Measurements from ENCODE around the gene SNED1.

Gene SNED1

DNA sequence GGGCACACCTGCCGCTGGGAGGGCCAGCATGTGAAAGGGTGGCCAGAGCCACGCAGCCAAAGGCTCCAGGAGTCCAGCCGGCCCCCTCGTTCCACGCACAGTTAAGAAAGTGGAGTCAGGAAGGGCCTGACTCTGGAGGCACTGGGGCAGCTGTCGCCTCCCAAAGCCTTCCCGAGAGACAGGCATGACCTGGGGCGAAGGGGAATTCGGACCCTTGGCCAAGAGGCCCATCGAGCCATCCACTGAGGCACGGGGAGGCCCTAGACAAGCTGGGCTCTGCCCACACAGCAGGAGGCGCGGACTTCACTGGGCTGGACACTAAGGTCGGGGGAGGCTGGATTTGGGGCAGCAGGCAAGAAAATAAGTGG lies 38.5 kb upstream of the SNED1 start:
- no peak for DNase-seq (ENCODE audit: low read depth in 4 of 4, low spot score in 1 of 4)

DNA sequence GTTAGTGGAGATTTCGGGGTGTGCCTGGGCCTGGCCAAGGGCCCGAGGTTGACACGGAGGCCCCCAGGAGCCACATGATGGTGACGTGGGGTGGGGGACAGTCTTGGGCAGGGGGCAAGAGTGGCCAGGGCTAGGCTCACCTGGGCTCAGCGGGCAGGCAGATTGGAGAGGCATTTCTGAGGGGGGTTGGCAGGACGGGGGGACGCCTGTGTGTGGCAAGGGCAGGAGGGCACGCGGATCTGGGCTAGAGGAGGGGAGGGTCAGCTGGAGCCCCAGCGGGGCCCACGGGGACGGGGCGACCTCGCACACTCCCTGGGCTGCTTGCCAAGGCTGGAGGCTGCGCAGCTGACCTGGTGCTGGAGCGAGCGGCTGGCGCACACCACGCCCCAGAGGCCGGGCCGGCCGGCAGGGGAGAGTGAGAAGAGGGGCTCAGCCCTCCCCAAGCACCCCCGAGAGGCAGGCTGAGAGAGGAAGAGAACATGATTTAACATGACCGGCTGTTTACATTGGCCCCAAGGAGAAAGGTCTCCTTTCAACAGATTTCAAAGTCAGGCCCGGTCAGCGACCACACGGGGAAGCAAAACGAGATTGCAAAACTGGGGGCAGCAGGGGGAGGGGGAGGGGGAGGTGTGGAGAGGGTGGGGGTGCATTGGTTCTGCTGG lies 38.0 kb upstream of the SNED1 start:
- no peak for DNase-seq (ENCODE audit: low read depth in 4 of 4, low spot score in 1 of 4)

DNA sequence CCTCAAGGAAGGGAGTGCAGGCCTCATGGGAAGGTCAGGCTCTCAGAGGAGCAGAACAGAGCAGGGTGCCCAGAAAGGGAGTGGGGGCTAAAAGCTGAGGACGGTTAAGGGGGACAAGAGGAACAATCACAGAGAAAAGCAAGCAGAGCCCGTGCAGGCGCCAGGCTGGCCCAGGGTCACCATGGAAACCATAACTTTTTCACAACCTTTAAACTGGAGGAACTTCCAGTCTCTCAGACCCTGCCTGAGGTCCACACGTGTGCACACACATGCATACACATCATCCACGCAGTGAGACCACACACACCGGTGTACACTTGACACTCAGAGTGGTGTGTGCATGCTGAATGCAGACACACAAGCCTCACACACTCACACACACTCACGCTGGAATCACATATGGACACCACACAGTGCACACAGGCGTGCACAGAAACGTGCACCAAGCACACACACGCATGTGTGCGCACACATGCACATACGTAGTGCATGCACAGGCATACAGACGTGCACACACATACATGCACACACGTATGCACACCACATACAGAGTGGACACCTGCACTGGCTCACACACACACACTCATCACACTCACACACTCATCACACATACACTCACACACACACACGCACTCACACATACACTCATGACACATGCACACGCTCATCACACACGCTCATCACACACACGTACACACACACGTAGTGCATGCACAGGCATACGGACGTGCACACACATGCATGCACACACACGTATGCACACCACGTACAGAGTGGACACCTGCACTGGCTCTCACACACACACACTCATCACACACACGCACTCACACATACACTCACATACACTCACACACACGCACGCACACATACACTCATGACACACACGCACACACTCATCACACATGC lies 37.2 kb upstream of the SNED1 start:
- no peak for DNase-seq (ENCODE audit: low read depth in 4 of 4, low spot score in 1 of 4)

DNA sequence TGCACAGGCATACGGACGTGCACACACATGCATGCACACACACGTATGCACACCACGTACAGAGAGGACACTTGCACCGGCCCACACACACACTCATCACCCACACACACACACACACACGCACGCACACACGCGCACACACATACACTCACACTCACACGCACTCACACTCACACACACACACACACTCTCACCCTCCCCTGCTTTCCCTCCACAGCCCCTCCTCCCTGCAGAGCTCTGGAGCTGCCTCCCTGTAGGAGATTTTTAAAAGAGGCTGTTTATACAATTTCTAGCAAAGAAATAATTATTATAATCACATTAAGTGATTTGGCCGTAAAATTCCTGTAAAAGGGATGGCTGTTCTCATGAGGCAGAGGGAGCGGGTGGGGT lies 36.5 kb upstream of the SNED1 start:
- no peak for DNase-seq (ENCODE audit: low read depth in 4 of 4, low spot score in 1 of 4)

DNA sequence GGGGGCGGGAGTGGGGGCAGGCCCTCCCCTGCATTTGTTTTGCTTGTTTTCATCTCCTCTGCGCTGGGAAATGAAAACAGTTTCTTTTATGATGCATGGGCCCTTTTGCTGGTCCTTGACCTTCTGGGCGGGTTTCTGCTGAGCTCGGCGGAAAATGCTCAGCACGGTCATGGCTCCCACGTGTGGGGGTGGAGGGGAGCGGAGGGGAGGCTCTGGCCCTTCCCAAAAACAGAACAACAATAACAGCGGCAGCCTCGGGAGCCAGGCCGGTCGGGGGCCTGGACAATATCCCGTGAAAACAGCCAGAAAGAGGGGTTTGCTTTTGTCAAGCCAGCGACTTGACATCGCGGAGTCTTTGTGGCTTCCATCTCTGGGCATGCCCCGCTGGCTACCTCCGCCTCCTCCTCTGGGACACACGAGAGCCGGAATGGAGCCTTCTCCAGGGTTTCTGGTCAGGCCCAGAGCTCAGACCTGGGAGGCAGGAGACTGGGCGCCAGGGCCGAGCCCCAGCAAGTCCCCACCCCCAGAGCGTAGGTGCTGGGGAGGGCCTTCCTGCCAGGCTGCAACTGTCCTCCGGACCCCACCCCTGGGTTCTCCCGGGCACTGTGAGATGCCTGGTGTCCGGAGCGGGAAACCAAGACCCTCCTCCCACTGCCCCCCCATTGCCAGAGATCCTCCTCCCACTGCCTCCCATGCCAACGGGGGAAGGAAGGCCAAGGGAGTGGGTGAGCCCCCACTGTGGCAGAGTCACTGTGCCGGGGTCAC lies 35.9 kb upstream of the SNED1 start:
- DNase-seq (ENCODE audit: low read depth in 4 of 4, low spot score in 1 of 4), result no peak

DNA sequence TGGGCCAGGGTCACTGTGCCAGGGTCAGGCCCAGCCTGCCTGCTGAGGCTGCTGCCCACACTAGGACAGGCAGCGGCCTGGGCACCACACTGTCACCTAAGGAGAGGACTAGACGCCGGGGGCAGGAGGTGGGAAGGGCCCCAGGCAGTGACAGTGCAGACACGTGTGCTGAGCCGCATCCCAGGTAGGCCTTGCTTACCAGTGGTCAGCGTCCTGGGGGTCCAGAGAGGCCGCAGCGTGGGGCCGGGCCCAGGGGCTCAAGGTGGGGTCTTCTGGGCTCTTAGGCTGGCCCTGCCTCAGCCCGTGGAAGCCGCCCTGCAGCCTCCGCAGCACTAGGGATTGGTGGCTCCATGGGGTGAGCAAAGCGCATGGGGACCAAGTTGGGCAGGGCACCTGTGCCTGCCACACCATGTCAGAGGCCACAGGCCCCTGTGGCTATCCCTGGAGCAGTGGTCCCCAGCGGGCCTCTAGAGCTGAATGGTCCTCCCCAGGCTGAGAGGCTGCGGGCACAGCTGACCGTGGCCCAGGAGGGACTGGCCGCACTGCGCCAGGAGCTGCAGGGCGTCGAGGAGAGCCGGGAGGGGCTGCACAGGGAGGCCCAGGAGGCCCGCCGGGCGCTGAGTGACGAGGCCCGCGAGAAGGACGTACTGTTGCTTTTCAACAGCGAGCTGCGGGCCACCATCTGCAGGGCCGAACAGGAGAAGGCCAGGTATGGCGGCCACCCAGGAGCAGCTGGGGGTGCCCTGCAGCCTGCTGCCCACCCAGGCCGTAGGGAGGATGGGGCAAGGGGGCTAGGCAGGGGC lies 35.2 kb upstream of the SNED1 start:
- no peak for DNase-seq (ENCODE audit: low read depth in 4 of 4, low spot score in 1 of 4)

DNA sequence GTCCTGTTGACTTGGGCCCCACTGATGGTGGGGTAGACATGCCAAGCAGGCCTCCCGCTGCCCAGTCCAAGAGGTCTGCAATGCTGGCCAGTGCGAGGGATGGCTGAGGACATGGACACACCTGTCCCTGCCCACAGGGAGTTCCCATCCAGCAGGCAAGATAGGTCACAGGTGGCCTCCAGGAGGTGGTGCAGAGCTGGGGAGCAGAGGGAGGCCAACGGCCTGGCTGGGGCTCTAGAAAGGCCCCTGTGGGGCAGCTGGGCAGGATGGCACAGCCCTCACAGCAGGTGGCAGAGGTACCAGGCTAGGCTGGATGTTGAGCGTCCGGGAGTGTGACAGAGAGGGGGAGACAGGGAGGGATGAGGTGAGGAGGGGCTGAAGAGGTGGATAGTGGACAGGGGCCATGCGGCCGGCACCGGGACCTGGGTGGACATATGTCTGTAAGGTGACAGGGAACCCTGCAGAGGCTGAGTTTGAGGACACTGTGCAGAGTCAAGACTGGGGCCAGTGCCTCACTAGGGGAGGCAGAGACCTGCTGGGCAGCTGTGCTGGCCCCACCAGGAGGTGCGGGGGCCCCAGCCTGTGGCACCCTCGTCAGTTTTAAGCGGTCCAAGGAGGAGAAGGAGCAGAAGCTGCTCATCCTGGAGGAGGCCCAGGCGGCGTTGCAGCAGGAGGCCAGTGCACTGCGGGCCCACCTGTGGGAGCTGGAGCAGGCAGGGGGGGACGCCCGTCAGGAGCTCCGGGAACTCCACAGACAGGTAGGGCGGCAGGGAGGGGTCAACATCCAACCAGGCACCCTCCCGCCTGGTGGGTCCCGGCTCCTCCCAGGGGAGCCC lies 34.3 kb upstream of the SNED1 start:
- no peak for DNase-seq (ENCODE audit: low read depth in 4 of 4, low spot score in 1 of 4)

DNA sequence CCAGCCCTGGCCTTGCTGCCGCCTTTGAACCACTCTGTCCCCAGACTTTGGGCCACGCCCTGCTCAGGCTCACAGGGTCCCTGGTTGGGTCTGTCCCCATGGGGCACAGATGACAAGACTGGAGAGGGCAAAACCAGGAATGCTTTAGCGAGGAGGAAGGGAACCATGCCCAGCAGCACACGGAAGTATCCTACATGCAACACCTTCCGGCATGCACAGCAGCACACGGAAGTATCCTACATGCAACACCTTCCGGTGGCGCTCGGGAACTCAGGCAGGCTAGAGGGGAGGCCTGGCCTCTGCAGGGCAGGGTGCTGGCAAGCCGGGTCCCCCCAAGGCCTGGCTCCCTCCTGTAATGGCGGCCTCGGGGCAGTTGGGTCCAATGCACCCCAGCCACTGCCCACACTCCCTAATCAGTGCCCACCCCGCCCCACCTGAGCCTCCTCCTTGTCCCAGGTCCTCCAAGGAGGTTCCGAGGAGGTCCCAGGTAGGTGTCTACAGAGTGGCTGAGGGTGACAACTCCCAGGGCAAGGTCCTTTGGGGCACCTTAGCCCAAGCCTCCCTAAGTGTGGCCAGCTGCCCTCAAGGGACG lies 33.6 kb upstream of the SNED1 start:
- no peak for DNase-seq (ENCODE audit: low read depth in 4 of 4, low spot score in 1 of 4)

DNA sequence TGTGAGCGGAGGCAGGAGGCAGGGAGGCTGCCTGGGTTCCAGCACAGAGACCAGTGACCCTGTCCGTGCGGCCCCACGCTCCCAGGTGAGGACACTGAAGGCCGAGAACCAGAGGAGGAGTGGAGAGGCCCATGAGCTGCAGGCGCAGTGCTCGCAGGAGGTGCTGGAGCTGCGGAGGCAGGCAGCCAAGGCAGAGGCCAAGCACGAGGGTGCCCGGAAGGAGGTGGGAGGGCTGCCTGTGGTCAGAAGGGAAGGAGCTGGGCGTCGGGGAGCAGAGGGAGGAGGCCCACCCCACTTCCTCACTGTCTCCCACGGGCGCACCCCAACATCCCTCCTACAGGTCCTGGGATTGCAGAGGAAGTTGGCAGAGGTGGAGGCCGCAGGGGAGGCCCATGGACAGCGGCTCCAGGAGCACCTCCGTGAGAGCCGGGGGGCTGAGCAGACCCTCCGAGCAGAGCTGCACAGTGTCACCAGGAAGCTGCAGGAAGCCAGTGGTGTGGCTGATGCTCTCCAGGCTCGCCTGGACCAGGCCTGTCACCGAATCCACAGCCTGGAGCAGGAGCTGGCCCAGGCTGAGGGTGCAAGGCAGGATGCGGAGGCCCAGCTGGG lies 33.0 kb upstream of the SNED1 start:
- no peak for DNase-seq (ENCODE audit: low read depth in 4 of 4, low spot score in 1 of 4)

DNA sequence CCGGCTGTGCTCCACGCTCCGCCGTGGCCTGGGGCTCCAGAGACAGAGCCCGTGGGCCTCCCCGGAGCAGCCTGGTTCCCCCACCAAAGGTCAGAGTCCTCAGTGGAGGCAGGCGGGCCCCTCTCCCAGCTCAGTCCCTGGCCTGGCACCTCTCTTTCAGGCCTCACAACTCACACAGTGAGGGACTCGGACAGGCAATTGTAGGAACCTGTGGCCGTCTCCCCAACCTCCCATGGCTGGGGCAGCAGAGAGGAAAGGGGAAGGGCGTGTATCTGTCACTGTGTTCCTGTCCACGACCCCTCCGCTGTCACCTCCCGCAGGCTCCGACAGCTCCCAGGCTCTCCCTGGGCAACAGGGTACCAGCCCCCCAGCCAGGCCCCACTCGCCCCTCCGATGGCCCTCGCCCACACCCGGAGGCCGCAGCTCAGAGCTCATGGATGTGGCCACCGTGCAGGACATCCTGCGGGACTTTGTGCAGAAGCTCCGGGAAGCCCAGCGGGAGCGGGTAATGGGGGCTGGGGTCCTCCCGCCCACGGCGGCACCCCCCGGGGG lies 32.4 kb upstream of the SNED1 start:
- no peak for DNase-seq (ENCODE audit: low read depth in 4 of 4, low spot score in 1 of 4)

DNA sequence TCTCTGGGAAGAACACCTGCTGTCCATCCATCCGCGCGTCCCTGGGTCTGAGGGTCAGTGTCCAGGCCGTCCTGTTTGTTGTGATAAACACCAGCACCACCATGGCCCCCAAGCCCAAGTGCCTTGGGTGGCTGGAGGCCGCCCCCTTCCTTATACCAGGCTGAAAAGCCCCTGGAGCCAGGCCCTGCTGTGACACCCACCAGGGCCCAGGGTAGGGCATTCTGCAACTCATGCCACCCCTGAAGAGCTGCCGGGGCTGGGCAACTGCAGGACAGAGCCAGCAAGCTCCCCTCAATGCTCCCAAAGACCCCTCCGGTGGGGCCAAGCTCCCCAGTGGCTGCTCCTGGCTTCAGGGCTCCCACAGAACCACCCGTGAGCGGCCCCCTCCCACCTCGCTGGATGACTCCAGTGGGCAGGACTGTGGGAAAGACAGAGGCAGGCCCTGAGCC lies 31.9 kb upstream of the SNED1 start:
- no peak for DNase-seq (ENCODE audit: low read depth in 4 of 4, low spot score in 1 of 4)

DNA sequence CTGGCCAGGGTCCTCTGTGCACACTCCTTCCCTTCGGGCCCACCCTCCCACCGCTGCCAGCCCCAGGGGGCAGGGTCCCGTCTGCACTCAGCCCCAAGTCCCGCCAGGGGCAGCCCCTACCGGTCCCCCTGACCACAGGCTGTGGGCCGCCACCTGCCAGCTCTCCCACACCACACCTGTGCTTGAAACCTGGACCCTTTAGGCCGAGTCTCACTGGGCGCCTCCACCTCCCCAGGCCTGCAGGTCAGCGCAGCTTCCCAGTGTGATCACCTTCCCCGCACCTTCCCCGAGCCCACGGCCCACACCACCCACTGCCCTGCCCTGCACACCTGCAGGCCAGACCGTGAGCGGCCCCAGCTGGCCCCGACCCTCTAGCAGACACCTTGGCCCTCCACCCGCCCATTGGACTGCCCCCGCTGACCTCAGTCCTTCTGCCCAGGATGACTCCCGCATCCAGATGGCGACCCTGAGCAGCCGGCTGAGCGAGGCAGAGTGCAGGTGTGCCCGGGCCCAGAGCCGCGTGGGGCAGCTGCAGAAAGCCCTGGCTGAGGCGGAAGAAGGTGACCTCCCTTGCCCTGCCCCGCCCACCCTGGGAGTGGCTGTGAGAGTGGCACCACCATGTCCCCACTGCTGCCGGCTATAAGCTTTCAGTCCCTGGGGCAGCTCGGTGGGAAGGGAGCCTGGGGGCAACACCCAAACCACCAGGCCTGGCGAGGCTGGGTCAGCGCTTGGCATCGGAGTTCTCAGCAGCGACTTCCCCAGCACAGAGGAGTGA lies 31.3 kb upstream of the SNED1 start:
- DNase-seq (ENCODE audit: low read depth in 4 of 4, low spot score in 1 of 4), result no peak

DNA sequence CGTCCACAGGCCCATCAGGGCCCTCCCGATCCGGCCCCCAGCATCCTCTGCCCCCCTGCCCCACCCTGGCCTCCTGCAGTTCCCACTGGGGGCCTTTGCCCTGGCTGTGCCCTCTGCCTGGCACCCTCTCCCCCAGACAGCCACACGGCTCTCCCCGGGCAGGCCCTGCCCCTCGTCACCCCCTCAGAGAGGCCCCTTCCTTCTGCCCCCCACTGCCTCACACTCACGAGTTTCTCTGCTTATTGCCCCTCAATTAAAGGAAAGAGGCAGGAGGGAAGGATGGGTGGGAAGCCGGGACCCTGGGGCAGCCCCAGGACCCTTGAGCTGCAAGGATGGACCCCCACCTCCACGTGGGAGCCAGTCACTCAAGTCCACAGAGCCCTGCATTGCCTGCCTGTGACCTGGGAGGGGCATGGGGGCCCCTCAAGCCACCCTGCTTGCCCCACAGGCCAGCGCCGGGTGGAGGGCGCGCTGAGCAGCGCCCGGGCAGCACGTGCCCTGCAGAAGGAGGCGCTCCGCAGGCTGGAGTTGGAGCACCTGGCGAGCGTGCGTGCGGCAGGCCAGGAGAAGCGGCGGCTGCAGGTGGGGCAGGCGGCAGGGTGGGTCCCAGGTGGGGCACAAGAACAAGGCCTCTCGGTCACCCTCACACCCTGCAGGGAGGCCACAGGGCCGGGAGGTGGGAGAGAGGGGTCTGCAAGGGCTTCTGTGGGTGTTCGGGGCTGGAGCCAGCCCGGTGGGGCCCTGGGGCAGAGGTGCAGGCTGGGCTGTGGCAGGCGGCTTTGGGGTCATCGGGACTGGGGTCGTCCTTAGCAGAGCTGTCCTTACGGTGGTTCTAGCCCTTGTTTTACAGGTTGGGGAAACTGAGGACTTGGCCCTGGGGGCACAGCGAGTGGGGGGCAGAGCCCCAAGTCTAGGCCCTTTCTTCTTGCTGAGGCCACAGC lies 30.5 kb upstream of the SNED1 start:
- DNase-seq (ENCODE audit: low read depth in 4 of 4, low spot score in 1 of 4), result no peak

DNA sequence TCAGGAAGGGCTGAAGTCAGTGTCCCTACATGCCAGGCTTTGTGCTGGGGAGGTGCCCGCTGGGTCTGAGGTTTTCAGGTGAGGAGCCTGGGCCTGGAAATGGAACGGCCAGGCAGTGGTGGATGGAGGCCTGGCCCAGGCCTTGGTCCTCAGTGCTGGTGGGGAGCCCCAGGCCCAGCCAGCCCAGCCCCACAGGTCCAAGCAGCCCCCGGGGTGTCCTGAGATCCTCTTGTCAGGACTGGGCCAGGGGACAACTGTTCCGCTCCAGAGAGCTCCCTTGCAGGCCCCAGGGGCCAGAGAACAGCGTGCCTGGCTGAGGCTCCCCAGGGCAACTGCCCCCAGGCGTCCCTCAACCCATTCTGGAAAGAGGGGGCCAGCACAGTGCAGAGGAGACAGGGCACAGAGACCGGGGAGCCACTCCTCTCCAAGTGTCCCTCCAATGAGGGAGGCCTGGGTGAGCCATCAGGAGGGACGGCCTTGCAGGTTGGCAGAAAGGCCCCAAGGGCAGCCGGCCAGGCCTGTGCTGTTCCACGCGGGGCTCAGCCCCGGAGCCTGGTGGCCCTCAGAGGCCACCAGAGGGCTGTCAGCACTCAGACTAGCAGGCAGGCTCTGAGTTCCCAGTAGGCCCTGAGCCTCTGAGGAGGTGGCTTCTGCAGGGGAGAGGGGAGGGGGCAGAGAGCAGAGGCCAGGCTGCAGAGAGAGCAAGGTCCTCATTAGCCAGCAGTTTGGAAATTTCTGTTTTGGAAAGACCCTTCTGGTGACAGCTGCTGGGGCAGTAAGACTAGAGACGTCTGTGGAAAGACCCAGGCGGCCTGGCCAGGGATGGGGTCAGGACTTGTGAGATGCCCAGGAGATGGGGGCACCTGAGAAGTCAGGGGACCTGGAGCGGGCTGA lies 29.4 kb upstream of the SNED1 start:
- DNase-seq (ENCODE audit: low read depth in 4 of 4, low spot score in 1 of 4), result no peak

DNA sequence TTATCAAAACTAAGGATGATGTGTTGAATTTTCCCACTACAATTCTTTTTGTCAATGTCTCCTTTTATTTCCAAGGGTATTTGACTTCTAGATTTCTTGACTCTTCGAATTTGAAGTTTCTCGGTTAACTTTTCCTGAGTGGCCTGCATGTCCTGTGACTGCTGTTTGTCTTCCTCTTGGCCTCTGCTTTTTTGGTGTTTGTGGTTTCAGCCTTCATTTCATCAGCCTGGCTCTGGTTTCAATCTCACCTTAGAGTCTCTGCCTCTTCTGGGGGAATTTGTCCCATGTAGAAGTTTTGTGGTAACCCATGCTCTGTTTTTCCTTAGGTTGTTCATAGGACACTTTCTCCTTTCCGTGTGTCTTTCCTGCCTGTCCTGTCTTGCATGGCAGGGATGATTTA lies 28.3 kb upstream of the SNED1 start:
- no peak for DNase-seq (ENCODE audit: low read depth in 4 of 4, low spot score in 1 of 4)

DNA sequence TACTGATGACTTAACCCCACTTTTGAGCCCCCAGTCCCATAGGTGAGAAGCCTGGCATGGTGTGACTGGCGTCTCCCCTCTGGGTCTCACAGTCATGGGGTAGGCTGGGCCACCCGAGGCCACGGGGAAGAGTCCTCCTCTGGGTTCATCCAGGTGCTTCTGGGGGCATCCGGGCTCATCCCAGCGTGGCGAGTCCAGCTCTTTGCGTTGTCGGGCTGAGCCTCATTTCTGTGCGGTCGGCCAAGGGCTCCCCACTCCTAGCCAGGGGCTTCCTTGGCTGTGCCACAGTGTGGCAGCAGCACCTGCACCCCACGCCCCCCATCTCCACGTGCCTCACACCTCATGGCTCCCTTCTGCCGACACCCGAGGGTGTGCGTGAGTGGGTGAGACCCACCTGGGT lies 27.6 kb upstream of the SNED1 start:
- DNase-seq (ENCODE audit: low read depth in 4 of 4, low spot score in 1 of 4), result no peak

Measured in stimulated activated CD4-positive, alpha-beta T cell treated with anti-CD3 and anti-CD28 coated beads, Interleukin-1b, Interleukin-23, amount 100 ng/mL, for 24 hours (primary cell).